Astrocyte of the hippocampus (primary cell): ENCODE results near the gene CD93.

ENCODE experiments used
- DNase-seq: peaks from one replicate; pipeline ENCODE4 v3.0.0; 2011; ENCODE audit warnings: low read depth, low spot score

Gene CD93

GRCh38 chr20:23097636-23098580 lies 11.8 kb upstream of the CD93 start:
- no peak for DNase-seq

DNA sequence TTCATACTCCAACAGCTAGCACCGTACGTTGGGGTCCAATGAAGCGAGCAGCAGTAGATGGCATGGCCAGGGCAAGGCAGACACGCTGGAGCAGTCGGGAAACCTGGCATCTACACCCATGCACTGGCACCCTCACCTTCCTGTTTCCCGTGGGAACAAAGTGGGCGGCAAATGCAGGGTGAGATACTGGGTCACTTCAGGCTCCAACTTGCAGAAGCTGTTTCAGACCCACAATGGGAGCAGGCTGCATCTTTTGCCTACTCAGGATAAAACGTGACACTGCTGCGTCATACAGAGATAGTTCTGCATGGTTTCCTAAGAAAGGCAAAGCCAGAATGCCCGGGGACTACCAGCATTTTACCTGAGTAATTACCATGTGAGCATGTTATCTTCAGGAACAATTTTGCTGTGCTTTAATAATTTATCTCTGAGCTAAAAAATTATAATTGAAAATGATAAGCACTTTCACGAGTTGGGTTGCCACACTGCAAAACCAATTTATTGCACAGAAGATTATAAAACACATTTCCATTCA lies 10.9 kb upstream of the CD93 start:
- no peak for DNase-seq

DNA sequence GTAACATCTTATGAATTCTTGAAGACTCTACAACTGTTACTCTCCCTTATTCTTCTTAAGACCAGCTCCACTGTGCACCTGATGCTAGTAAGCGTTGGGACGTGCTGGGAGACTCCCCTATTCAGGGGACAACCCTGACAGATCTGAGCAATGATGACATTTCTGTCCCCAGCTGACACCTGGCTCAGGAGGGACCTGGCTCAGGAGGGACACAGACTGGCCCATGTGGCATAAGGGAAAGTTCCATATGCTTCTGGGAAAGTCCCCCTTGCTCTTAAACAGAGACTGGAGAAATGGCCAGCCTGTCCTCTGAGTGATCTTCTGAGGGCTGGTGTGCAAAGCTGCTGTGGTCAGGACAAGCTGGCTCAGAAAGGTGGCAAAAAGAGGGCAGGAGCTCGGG lies 10.0 kb upstream of the CD93 start:
- no peak for DNase-seq

GRCh38 chr20:23095499-23095898 lies 9.4 kb upstream of the CD93 start:
- no peak for DNase-seq

GRCh38 chr20:23094927-23095326 lies 8.8 kb upstream of the CD93 start:
- DNase-seq: no peak

GRCh38 chr20:23094213-23094896 lies 8.2 kb upstream of the CD93 start:
- no peak for DNase-seq

DNA sequence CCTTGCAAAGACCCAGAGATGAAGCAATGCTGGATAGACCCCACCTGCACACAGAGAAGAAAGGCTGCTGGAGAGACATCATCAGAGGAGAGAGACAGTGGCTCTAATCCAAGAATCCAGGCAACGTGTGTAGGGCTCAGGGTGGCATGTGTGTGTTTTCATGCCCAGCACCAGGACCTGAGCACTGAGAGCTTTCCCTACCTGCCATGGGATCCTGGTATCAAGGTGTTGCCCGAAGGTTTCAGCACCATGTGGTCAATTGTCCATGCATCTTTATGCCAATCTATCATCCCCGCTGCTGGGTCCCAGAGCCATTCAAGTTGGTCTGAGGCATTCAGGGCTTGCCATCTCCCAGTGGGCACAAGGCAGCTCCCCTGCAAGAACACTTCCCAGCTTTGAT lies 7.5 kb upstream of the CD93 start:
- DNase-seq: no peak

- no peak for DNase-seq
These were observed 6.9 kb upstream of the CD93 start for GRCh38 chr20:23092861-23093495.

DNA sequence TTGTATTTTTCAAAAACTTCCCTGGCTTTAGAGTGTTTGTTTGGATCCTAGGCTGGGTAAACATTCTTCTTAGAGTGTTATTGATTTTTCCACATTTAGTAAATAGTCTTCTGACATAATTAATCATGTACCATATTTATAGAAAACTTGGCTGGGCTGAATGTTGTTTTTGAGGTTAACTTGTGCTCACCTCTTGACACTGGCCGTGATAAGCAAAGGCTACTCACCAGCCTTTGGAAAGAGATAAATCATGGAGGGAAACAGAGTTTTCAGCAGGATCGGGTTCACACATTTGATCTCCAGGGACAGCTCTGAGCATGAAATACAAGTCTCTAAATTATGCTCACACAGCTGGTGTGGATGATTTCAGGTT lies 6.2 kb upstream of the CD93 start:
- DNase-seq: no peak

- no peak for DNase-seq
These were observed 5.7 kb upstream of the CD93 start for GRCh38 chr20:23091721-23092383.

DNA sequence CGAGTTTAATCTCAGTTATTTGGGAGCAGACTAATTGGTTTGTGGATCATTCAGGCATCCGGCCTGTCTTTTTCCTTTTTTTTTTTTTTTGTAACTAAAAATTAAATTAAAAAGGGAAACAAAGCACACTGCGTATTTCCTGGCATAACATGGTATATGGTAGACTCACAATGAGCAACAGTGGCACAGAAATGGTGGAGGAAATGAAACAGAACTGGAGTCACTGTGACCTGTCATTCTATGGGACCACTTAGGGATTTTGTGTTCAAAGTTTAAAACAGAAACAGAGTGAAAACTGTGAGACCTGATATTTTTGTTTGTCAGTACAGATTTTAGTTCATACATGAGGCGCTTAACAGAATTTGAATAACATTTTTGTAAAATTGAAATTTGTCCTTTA lies 4.8 kb upstream of the CD93 start:
- DNase-seq: no peak

DNA sequence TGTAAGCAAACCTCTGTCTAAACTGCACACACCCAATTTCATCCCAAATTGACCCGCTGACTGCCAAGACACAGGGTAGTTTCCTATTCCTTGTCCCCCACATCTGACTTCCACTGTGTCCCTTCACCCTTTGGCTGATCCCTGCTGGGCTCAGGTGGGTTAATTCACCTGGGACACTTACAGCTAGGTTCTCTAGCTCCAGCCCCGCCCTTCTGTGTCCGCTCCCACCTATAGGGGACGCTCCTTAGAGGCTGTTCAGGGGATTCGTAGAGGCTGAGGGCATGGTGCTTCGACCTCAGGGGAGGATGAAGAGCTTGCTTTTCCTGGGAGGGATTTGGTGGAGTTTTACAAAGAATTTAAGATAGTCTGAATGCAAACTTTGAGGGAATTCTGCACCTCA lies 4.0 kb upstream of the CD93 start:
- no peak for DNase-seq

GRCh38 chr20:23088866-23089265 lies 2.7 kb upstream of the CD93 start:
- DNase-seq: no peak

DNA sequence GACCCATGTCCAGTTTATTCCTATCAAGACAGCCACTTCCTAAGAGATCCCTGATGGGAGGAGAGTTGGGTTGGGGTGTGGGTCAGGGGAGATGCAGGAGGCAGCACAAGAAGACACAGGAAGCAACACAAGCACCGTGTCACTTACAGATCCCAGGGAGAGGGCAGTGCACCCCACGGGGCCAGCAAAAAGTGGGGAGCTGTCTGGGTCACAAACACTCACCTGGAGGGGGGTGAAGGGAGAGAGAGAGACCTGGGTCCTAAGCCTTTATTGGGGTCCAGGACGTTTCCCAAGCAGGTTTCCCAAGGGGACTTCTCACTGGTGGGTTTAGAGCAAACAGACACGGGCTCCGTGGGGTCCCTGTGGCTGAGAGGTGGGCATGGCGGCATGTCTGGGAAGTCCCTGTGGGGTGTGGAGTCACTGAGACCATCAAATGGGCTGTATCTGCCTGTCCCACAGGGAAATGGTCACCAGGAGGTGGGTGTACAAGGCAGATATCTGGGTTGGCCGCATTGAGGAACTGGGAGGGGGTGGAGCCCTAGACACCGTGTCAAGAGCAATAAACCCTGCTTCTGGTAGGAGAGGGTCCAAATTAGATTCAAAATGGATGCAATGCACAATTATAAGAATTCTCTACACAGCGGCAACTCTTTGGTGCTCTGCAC lies 1.6 kb upstream of the CD93 start:
- no peak for DNase-seq

DNA sequence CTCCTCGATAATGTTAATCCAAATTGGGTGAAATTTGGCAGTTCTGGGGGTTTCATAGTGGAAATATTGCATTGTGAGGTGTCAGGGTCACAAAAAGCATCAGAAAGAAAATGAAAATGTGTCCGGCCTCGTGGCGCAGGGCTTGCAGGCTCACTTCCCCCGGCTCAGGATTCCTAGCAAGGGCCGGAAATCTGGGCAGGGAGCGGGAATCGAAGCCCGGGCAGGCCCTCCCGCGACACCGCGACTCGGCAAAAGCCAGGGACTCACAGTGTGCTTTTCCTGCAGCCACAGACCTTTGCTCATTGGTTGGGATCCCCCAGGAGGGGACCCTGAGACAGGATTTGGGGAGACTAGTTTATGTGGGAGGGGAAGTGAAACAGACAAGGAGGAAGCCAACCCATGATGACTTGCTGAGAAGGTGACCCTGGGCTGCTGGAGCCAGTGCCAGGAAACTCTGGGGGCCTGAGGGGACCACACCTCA lies 847 bp upstream of the CD93 start:
- DNase-seq: no peak

DNA sequence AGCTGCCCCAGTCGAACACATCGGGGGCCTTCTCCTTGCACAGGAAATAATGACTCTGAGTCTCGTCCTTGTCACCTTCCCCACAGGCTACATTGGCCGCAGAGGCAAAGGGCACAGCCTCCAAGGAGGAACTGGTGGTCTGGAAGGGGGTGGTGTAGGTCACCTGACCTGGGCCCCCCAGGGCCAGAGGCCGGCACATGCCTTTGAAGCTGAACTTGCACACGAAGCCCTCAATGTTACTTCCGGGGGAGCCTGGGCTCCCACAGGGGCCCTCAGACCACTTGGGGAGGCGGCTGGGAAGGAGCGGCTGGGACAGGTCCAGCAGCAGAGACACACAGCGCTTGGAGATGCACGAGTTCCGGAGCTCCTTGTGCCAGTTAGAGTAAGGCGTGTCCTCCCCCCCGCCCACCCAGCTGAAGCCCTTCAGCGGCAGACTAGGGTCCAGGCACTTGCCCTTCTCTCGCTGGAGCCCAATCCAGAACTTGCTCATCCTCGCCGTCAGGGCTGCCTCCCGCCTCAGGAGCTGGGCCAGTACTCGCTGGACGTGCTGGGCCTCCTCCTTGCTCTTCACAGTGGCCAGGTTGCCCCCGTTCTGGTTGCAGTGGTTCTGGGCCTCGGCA lies 578 bp downstream of the CD93 start:
- DNase-seq: no peak

GRCh38 chr20:23084845-23085365 lies 1.2 kb downstream of the CD93 start:
- no peak for DNase-seq

- no peak for DNase-seq
These were observed 1.8 kb downstream of the CD93 start for GRCh38 chr20:23084282-23084844.

DNA sequence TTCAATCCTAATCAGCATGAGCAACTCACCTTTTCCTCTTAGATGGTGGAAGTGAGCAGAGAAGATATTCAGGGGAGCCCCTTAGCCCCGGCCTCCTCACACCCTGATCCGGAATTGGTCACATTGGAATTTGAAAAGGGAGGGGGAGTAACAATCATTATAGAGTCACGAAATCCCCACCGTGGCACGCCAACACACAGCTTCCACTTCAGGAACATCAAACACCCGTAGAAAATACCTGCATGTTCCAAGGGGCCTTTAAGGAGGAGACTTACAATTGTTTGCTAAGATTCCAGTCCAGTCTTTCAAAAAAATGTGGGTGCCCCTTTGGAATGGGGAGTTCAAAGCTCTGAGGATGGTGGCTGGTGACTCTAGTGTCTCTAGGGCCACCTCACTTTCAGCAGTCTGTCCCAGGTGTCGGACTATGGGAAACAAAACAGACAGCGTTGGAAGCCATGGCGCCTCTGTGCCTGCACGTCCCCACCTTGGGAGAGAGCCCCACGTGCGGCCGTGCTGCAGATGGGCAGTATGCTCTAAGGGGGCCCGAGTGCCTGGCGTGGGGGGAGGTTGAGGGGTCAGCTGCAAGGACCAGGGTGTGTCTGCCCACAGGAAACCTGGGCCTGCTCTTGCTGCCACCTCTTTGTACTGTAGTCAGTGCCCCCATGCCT lies 2.4 kb downstream of the CD93 start:
- DNase-seq: no peak
